ENCODE data around the gene SLC34A1. TPM values are rescaled to one million over a fixed set of nuclear protein-coding genes. Genes with fewer than 3 reads are reported as not detected.
A peak's percentile ranks its signal among the peaks of the same experiment; 100 is the strongest.

The SLC34A1 gene, protein sequence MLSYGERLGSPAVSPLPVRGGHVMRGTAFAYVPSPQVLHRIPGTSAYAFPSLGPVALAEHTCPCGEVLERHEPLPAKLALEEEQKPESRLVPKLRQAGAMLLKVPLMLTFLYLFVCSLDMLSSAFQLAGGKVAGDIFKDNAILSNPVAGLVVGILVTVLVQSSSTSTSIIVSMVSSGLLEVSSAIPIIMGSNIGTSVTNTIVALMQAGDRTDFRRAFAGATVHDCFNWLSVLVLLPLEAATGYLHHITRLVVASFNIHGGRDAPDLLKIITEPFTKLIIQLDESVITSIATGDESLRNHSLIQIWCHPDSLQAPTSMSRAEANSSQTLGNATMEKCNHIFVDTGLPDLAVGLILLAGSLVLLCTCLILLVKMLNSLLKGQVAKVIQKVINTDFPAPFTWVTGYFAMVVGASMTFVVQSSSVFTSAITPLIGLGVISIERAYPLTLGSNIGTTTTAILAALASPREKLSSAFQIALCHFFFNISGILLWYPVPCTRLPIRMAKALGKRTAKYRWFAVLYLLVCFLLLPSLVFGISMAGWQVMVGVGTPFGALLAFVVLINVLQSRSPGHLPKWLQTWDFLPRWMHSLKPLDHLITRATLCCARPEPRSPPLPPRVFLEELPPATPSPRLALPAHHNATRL
- not detected for total RNA-seq
- long read RNA-seq, donor 1: 0 reads
- long read RNA-seq, donor 2: 0 reads

DNA sequence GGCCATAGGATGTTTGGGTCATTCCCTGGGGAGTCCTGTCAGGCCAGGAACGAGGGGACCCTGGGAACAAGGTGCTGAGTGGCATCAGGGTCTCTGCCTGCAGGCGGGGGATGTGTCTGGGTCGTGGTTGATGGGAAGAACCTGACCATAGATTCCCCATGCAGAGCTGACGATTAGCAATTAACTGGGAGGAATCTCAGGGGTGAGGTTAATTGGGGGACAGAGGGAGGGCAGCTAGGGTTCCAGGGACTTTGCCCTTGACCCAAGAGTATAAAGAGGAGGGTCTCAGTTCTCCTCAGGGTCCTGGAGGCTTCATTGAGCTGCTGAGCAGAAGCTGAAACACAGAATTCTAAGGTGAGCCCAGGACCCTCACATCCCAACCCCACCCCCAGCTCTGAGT is at the start of gene SLC34A1:
Gene SLC34A1, plus strand, starts transcription at position 301 of the 400 bp plus-strand sequence. CDS start 1,308 bp downstream, outside the sequence.
- TF ChIP-seq, protein P1, sequence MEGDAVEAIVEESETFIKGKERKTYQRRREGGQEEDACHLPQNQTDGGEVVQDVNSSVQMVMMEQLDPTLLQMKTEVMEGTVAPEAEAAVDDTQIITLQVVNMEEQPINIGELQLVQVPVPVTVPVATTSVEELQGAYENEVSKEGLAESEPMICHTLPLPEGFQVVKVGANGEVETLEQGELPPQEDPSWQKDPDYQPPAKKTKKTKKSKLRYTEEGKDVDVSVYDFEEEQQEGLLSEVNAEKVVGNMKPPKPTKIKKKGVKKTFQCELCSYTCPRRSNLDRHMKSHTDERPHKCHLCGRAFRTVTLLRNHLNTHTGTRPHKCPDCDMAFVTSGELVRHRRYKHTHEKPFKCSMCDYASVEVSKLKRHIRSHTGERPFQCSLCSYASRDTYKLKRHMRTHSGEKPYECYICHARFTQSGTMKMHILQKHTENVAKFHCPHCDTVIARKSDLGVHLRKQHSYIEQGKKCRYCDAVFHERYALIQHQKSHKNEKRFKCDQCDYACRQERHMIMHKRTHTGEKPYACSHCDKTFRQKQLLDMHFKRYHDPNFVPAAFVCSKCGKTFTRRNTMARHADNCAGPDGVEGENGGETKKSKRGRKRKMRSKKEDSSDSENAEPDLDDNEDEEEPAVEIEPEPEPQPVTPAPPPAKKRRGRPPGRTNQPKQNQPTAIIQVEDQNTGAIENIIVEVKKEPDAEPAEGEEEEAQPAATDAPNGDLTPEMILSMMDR (IDR thresholded peaks at IDR 0.05): no peak
- intact Hi-C loops (cut with DNase I, micrococcal nuclease): no loop called here
- no peaks in the 10 kb centered on the region for H3K4me1 ChIP-seq (ENCODE audit: low read depth)
- ATAC-seq (no peak), DNase-seq (no peak)
- no peak within 1 kb of the TSS for H3K4me3 ChIP-seq
- no peaks in the 10 kb centered on the region for H3K9me3 ChIP-seq
- H3K36me3 ChIP-seq (ENCODE audit: low read depth): no peaks in the 10 kb centered on the region

DNA sequence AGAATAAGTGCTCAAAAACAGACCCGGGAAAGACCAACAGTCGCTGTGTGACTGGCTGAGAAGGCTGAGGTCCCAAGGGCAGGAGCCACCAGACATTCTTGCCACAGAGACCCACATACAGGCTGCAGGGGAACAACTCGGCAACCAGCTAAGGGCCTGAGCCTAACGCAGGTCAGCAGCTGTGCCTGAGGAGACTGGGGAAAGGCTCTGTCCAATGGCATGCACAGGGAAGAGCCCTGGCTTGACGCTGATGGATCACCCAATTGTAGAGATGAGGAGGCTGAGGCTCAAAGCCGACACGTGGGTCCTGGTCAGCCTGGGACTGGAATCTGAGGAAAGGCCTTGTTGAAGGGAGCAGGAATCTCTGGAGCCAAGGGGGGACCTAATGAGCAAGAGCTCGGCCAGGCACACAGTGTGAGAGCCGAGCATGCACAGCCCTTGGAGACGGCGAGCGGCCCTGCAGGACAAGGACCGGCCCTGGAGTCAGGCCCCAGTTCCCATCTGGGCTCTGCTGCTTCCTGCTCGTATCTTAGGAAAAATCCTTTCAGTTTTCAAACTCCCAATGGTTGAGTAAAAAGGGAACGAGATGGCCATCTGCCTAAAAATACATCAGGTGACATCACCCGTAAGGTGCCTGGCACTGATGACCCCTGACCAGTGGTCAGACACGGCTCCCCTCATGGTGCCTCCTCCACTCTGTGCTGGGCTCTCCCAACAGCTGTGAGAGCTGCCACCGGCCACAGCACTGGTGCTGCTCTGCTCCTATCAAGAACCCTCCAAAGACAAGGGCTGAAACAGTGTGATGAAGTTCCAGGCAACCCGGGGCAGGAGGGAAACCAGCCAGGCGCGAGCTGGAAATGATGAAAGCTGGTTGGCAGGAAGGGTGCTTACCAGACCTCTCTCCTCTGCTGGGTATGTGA is 49.2 kb upstream of the SLC34A1 start:
- TF ChIP-seq, protein P1 (IDR thresholded peaks at IDR 0.05): no peak
- DNase-seq: peak in 1 of 3 donors; percentile 14
- intact Hi-C loops (cut with DNase I, micrococcal nuclease): no loop called here
- ATAC-seq: no peak
- H3K4me3 ChIP-seq: no peak overlapping the region
- peaks cover 8% of the 10 kb centered on the region for H3K36me3 ChIP-seq (ENCODE audit: low read depth)
- H3K9me3 ChIP-seq: no peaks in the 10 kb centered on the region
- H3K4me1 ChIP-seq (ENCODE audit: low read depth): no peaks in the 10 kb centered on the region

DNA sequence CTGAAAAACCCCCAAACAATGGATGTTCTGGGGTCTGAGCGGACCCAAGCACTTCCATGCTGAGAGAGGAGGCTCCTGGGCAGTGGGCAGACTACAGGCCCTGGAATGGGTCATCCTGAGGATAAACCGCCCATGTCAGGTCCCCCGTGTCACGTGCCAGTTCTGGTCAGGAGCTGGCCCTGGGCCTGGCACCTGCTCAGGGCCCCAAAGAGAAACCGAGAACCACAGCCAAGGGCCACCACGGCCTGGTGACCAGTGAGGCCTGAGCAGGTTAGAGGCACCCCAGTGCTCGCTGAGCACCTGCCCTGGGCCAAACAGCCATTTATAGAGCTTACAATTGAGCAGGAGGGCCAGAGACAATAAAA is 48.6 kb upstream of the SLC34A1 start:
- Histone ChIP-seq H3K9me3 (no peaks in the 10 kb centered on the region), H3K4me3 (no peak overlapping the region), H3K4me1 (ENCODE audit: low read depth) (no peaks in the 10 kb centered on the region), H3K36me3 (ENCODE audit: low read depth) (peaks cover 8% of the 10 kb centered on the region)
- no peak for ATAC-seq
- TF ChIP-seq, protein P1 (IDR thresholded peaks at IDR 0.05): no peak
- peak in 1 of 3 donors; percentile 18 for DNase-seq
- intact Hi-C loops (cut with DNase I, micrococcal nuclease): no loop called here

DNA sequence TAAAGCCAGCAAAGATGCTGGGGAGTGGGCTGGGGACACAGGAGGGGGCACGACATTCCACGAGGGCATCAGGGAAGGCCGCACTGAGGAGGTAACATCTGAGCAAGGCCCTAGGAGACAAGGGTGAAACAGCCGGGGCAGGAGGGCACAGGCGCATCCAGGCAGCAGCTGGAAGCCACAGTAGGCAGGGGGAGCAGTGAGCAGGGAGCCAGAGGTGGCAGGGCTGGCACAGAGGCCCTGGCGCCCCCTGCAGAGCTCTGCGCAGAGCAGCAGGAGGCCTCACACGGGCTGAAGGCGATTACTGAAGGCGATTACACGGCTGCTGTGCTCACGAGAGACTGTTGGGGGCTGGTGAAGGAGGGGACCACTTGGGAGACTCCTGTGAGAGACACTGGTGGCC is 48.1 kb upstream of the SLC34A1 start:
- DNase-seq: peak in 1 of 3 donors; percentile 40
- Histone ChIP-seq H3K36me3 (ENCODE audit: low read depth) (peaks cover 8% of the 10 kb centered on the region), H3K4me1 (ENCODE audit: low read depth) (no peaks in the 10 kb centered on the region), H3K9me3 (no peaks in the 10 kb centered on the region), H3K4me3 (no peak overlapping the region)
- TF ChIP-seq, protein P1 (IDR thresholded peaks at IDR 0.05): no peak
- intact Hi-C loops (cut with DNase I, micrococcal nuclease): no loop called here
- ATAC-seq: peak; percentile 69

All from mucosa of descending colon (tissue), 3 donors.